ENCODE results near the gene DOCK10.

DNA sequence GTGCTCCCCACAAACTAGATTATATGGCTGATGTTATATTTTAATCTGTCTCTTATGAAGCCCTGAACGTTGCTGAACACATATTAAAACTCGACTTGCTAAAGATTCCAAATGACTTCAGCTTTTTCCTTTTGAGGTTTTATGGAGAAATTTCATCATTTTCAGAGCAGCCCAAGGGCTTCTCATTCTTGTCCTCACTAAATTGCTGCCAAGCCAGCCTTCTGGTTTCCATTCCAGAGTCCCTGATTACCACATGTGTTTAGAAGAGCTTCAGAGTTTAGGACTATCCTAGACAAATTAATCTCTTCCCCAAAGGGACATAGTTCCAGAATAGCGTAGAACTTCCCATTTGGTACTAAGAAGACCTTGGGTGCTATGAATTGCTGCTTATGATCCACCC lies 248.3 kb downstream of the DOCK10 start:
- no peak for TF ChIP-seq CTCF (IDR thresholded peaks at IDR 0.05; ENCODE audit: borderline replicate concordance, extremely low read depth, low read length, poor library complexity, severe bottlenecking)
- TF ChIP-seq EZH2 (IDR thresholded peaks at IDR 0.05; ENCODE audit: borderline replicate concordance, low read depth, low read length, severe bottlenecking), result no peak

Data from DND-41 (cell line).